Measurements from ENCODE around the gene CBX4. TPM values are rescaled to one million over a fixed set of nuclear protein-coding genes. Genes with fewer than 3 reads are reported as not detected.
A peak's percentile ranks its signal among the peaks of the same experiment; 100 is the strongest.

CBX4 gene
- total and polyA plus RNA-seq, 2 of the 4 experiments (the other 2 are of a cell fraction): 3.2 to 9.4 TPM

GRCh38 chr17:79833744-79834564, 5.3 kb downstream of the CBX4 start (continued):
- TF ChIP-seq RCOR1 (IDR thresholded peaks at IDR 0.05; ENCODE audit: insufficient replicate concordance, low read length): no peak

GRCh38 chr17:79833110-79833450, 6.2 kb downstream of the CBX4 start:
- Histone ChIP-seq H3K4me3 (ENCODE audit: insufficient read depth, low read depth, low read length) (no peak overlapping the region), H4K5ac (ENCODE audit: low read depth, low read length) (no peak overlapping the region), H3K9me3 (ENCODE audit: control insufficient read depth, insufficient read depth, low read length) (no peaks in the 10 kb centered on the region), H3K23ac (ENCODE audit: low read depth, low read length) (no peak overlapping the region), H3K79me1 (ENCODE audit: low read depth in 1 of 2, low read length in 2 of 2) (peaks cover 10 to 49% of the 10 kb centered on the region in 2 experiments), H3K4ac (ENCODE audit: low read depth, low read length) (no peak overlapping the region), H3K36me3 (ENCODE audit: control insufficient read depth, insufficient read depth, low read length) (peaks cover 21% of the 10 kb centered on the region; the same call in 1 of the 2 replicates), H3K4me2 (ENCODE audit: low read depth, low read length) (peak overlapping the region; percentile 36; the same call in 1 of the 2 replicates), H3K56ac (ENCODE audit: extremely low read depth, insufficient read depth, low read length) (no peak overlapping the region), H4K8ac (ENCODE audit: low read depth in 2 of 2, low read length in 2 of 2) (no peak overlapping the region), H2AK9ac (replicated peaks; ENCODE audit: low read depth, low read length, poor library complexity) (no peak overlapping the region), H3K27me3 (ENCODE audit: control insufficient read depth, insufficient read depth, low read length) (no peaks in the 10 kb centered on the region), H2BK20ac (ENCODE audit: low read depth, low read length) (no peak overlapping the region), H3K27ac (ENCODE audit: insufficient read depth, low read length) (no peak overlapping the region), H4K20me1 (ENCODE audit: insufficient read depth, low read length) (peaks cover 54% of the 10 kb centered on the region), H2AK5ac (ENCODE audit: low read depth, low read length) (no peak overlapping the region), H3K9me1 (ENCODE audit: insufficient read depth, low read length) (peaks cover 6% of the 10 kb centered on the region; the same call in 1 of the 2 replicates), H2AFZ (replicated peaks; ENCODE audit: low read length, poor library complexity) (peak overlapping the region; percentile 23), H3K14ac (replicated peaks; ENCODE audit: low read depth, low read length) (no peak overlapping the region), H2BK5ac (ENCODE audit: low read depth, low read length, poor library complexity, severe bottlenecking) (no peak overlapping the region), H4K91ac (ENCODE audit: insufficient read depth, low read depth, low read length) (no peak overlapping the region), H3K9ac (ENCODE audit: low read depth, low read length) (no peak overlapping the region), H2BK120ac (ENCODE audit: low read depth, low read length) (no peak overlapping the region), H2BK15ac (ENCODE audit: low read depth, low read length) (no peak overlapping the region), H3K4me1 (ENCODE audit: control insufficient read depth, insufficient read depth, low read length) (peaks cover 22% of the 10 kb centered on the region), H3K18ac (ENCODE audit: low read depth, low read length) (no peak overlapping the region)
- no TSS peak for BruUV-seq (replicated peaks)
- ATAC-seq (ENCODE audit: low read depth): no peak
- DNase-seq: no peak
- dilution Hi-C loops (cut with HindIII; ENCODE audit: low sequenced_read_pairs, unreplicated experiment) (no loop called here), intact Hi-C loops (cut with micrococcal nuclease) (no loop called here), in situ Hi-C loops (cut with MboI; ENCODE audit: low sequenced_read_pairs) (no loop called here)
- no CpG with 5 or more reads among the region's 7 CpGs for WGBS, 2 experiments (ENCODE audit: extremely low coverage in 2 of 2, insufficient read length in 1 of 2)
- ChIA-PET POLR2A (ENCODE audit: unreplicated experiment) (interaction anchor here (0.6 kb wide), 1 partner anchor 101 kb away, joined by 9 read pairs; no protein-coding TSS in a partner anchor), CTCF (no interaction called here)
- TF ChIP-seq CHD1 (IDR thresholded peaks at IDR 0.05; ENCODE audit: low read depth, low read length) (no peak), USF2 (IDR thresholded peaks at IDR 0.05; ENCODE audit: low read depth, low read length) (no peak), RCOR1 (IDR thresholded peaks at IDR 0.05; ENCODE audit: insufficient replicate concordance, low read length) (no peak), MAZ (IDR thresholded peaks at IDR 0.05; ENCODE audit: borderline replicate concordance, low read depth, low read length) (no peak), BHLHE40 (IDR thresholded peaks at IDR 0.05; ENCODE audit: low read depth, low read length) (no peak), MXI1 (IDR thresholded peaks at IDR 0.05; ENCODE audit: borderline replicate concordance, low read depth, low read length) (no peak), SMC3 (IDR thresholded peaks at IDR 0.05; ENCODE audit: low read depth, low read length) (no peak), RFX5 (IDR thresholded peaks at IDR 0.05; ENCODE audit: low read depth, low read length) (no peak), NFE2L2 (IDR thresholded peaks at IDR 0.05; ENCODE audit: low read depth, low read length) (no peak), FOS (IDR thresholded peaks at IDR 0.05; ENCODE audit: low read depth, low read length) (no peak), POLR2A (IDR thresholded peaks at IDR 0.05; ENCODE audit: low read depth, low read length) (no peak), RAD21 (IDR thresholded peaks at IDR 0.05; ENCODE audit: low read length) (no peak), CTCF (conservative IDR thresholded peaks at IDR 0.05; ENCODE audit: low read depth, low read length) (no peak)

Data from IMR-90 (cell line).